Astrocyte of the cerebellum (primary cell): ENCODE results near the gene INTS1.

ENCODE experiments used
- DNase-seq: peaks from one replicate; pipeline ENCODE4 v3.0.0-alpha.2; 2011; ENCODE audit warnings: low read depth
- H3K4me3 ChIP-seq: 2 replicates; pipeline ENCODE4 v1.5.1; 2011; ENCODE audit warnings: mild to moderate bottlenecking, low read depth, low read length, moderate library complexity
- CTCF ChIP-seq: IDR thresholded peaks from 2 replicates; pipeline ENCODE4 v1.5.1; 2012; ENCODE audit warnings: low read length, low read depth, moderate library complexity, mild to moderate bottlenecking; ENCODE audit errors: missing control alignments
- in situ Hi-C: cut with HindIII; loops from 2 replicates; pipeline ENCODE4 v1.10.0; 2017; ENCODE audit warnings: low sequenced_read_pairs

The INTS1 gene

GRCh38 chr7:1533547-1534329 is 29.5 kb upstream of the INTS1 start:
- no peak for DNase-seq
- in situ Hi-C loops = no loop called here
- peak overlapping the region; percentile 58 for H3K4me3 ChIP-seq
- TF ChIP-seq CTCF = no peak

GRCh38 chr7:1533255-1533546 is 29.0 kb upstream of the INTS1 start:
- TF ChIP-seq CTCF = no peak
- no peak for DNase-seq
- in situ Hi-C loops = no loop called here
- peak overlapping the region; percentile 58 for H3K4me3 ChIP-seq

- in situ Hi-C loops = no loop called here
- no peak for DNase-seq
- TF ChIP-seq CTCF = no peak
- H3K4me3 ChIP-seq = peak overlapping the region; percentile 58
Observed at GRCh38 chr7:1532456-1533254, 28.5 kb upstream of the INTS1 start.

- no peak for DNase-seq
- no peak for TF ChIP-seq CTCF
- in situ Hi-C loops = no loop called here
- peak overlapping the region; percentile 58 for H3K4me3 ChIP-seq
Observed at GRCh38 chr7:1531979-1532455, 27.8 kb upstream of the INTS1 start.

- in situ Hi-C loops = no loop called here
- DNase-seq = no peak
- no peak for TF ChIP-seq CTCF
- peak overlapping the region; percentile 58 for H3K4me3 ChIP-seq
Observed at GRCh38 chr7:1531263-1531978, 27.2 kb upstream of the INTS1 start.

GRCh38 chr7:1530946-1531262 is 26.7 kb upstream of the INTS1 start:
- H3K4me3 ChIP-seq = peak overlapping the region; percentile 58
- in situ Hi-C loops = no loop called here

More at GRCh38 chr7:1530946-1531262, 26.7 kb upstream of the INTS1 start:
- TF ChIP-seq CTCF = no peak
- no peak for DNase-seq
